WTC11 (cell line): ENCODE data around the gene CETN2.

Experiments used
- USF1 ChIP-seq: sonication (generic); formaldehyde crosslinking; IDR thresholded peaks from 2 replicates; pipeline ENCODE4 v1.8.0; 2022; ENCODE audit warnings: mild to moderate bottlenecking, missing genetic modification reagents
- ZNF232 ChIP-seq: sonication (generic); formaldehyde crosslinking; IDR thresholded peaks from 2 replicates; pipeline ENCODE4 v1.8.0; 2022; ENCODE audit warnings: mild to moderate bottlenecking, missing genetic modification reagents
- TF ChIP-seq, protein P1 (sequence below): fragments of 200-600 bp; IDR thresholded peaks from 2 replicates; pipeline ENCODE4 v1.8.0; 2022; ENCODE audit warnings: antibody characterized with exemption

GRCh38 chrX:152853986-152854385 lies 23.4 kb upstream of the CETN2 start:
- TF ChIP-seq USF1 (CRISPR knock-in tag) (no peak), ZNF232 (no peak)
- TF ChIP-seq, protein P1, sequence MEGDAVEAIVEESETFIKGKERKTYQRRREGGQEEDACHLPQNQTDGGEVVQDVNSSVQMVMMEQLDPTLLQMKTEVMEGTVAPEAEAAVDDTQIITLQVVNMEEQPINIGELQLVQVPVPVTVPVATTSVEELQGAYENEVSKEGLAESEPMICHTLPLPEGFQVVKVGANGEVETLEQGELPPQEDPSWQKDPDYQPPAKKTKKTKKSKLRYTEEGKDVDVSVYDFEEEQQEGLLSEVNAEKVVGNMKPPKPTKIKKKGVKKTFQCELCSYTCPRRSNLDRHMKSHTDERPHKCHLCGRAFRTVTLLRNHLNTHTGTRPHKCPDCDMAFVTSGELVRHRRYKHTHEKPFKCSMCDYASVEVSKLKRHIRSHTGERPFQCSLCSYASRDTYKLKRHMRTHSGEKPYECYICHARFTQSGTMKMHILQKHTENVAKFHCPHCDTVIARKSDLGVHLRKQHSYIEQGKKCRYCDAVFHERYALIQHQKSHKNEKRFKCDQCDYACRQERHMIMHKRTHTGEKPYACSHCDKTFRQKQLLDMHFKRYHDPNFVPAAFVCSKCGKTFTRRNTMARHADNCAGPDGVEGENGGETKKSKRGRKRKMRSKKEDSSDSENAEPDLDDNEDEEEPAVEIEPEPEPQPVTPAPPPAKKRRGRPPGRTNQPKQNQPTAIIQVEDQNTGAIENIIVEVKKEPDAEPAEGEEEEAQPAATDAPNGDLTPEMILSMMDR, result no peak
